Activated B cell treated with CpG ODN at 0.5 μM for 24 hours (primary cell): ENCODE measurements around the gene GABRG3. TPM values are rescaled to one million over a fixed set of nuclear protein-coding genes. Genes with fewer than 3 reads are reported as not detected.

Experiments
- ATAC-seq: fragments of 200-7000 bp; cut with Tn5 transposase; one replicate; pipeline ENCODE4 v1.10.0; 2021; ENCODE audit warnings: low read depth, mild to moderate bottlenecking, moderate library complexity
- CTCF ChIA-PET: fragments of 350-600 bp; sonication (Branson Sonifier 250); formaldehyde crosslinking; loops from one replicate; lab custom pipeline; 2021; ENCODE audit warnings: antibody characterized with exemption; lab: Charles Lee
- POLR2A ChIA-PET: fragments of 350-600 bp; sonication (Branson Sonifier 250); formaldehyde crosslinking; loops from one replicate; lab custom pipeline; 2021; ENCODE audit warnings: antibody characterized with exemption; lab: Charles Lee
- DNase-seq: peaks from one replicate; pipeline ENCODE4 v3.0.0; 2022
- H3K27ac Mint-ChIP-seq: one replicate; pipeline ENCODE4 v1.8.0; 2020; ENCODE audit warnings: mixed read lengths
- H3K27me3 Mint-ChIP-seq: one replicate; pipeline ENCODE4 v1.8.0; 2021; ENCODE audit warnings: mixed read lengths
- H3K36me3 Mint-ChIP-seq: one replicate; pipeline ENCODE4 v1.8.0; 2021; ENCODE audit warnings: low read depth, mixed read lengths
- H3K4me1 Mint-ChIP-seq: one replicate; pipeline ENCODE4 v1.8.0; 2021; ENCODE audit warnings: mixed read lengths
- H3K4me3 Mint-ChIP-seq: one replicate; pipeline ENCODE4 v1.8.0; 2020; ENCODE audit warnings: mild to moderate bottlenecking, mixed read lengths
- H3K9me3 Mint-ChIP-seq: one replicate; pipeline ENCODE4 v1.8.0; 2020; ENCODE audit warnings: mixed read lengths
- CTCF ChIP-seq: fragments of 200-600 bp; IDR thresholded peaks from one replicate; pipeline ENCODE4 v1.8.0; 2022; ENCODE audit warnings: antibody characterized with exemption, mild to moderate bottlenecking
- intact Hi-C: fragments of 100-400 bp; cut with micrococcal nuclease; formaldehyde crosslinking; loops from one replicate; pipeline ENCODE4 v1.15.1; 2024
- total RNA-seq: library from RNA; stranded (reverse); gene quantifications from 2 replicates; pipeline ENCODE4 v1.2.3, GENCODE V29; 2022

Gene GABRG3
- total RNA-seq, 1 donor from 2014 or later = not detected

GRCh38 chr15:27114473-27114872 is 143.5 kb downstream of the GABRG3 start:
- Mint-ChIP-seq H3K27me3 (no peaks in the 10 kb centered on the region), H3K4me1 (no peaks in the 10 kb centered on the region), H3K9me3 (peaks cover 13% of the 10 kb centered on the region), H3K4me3 (no peak overlapping the region), H3K36me3 (no peaks in the 10 kb centered on the region), H3K27ac (no peak overlapping the region)
- intact Hi-C loops = no loop called here
- TF ChIP-seq CTCF = no peak
- CTCF ChIA-PET = no interaction called here
- no peak for DNase-seq
- POLR2A ChIA-PET = no interaction called here
- no peak for ATAC-seq

DNA sequence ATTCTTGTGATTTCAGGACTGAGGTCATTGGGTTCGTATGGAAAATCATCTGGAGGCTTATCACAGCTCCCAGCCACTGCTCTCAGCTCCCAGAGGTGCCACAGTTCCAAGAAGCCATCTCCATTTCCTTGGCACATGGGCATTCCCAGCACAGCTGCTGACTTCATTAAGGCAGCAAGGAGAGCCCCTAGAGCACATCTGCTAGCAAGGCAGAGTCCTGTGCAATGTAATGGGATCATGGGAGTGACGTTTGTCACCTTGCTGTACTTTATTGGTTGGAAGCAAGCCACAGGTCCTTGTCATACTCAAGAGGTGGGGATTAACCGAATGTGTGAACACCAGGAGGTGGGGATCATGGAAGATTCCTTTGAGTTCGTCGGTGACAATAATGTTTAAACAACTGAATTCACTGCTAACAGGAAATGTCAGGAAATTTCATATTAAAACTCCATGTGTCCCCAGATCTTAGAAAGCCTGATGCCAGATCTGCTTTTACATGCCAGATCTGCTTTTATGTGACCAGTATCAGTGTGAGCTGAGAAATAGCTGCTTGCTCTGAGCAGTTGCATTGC is 148.8 kb downstream of the GABRG3 start:
- Mint-ChIP-seq H3K27ac (no peak overlapping the region), H3K27me3 (no peaks in the 10 kb centered on the region), H3K9me3 (peaks cover 16% of the 10 kb centered on the region), H3K4me3 (no peak overlapping the region), H3K36me3 (no peaks in the 10 kb centered on the region), H3K4me1 (no peaks in the 10 kb centered on the region)
- no peak for DNase-seq
- ATAC-seq = no peak
- intact Hi-C loops = no loop called here
- POLR2A ChIA-PET = no interaction called here
- CTCF ChIA-PET = no interaction called here
- TF ChIP-seq CTCF = no peak

GRCh38 chr15:27121672-27122071 is 150.7 kb downstream of the GABRG3 start:
- H3K36me3 Mint-ChIP-seq = no peaks in the 10 kb centered on the region
- peaks cover 20% of the 10 kb centered on the region for H3K9me3 Mint-ChIP-seq
- H3K27me3 Mint-ChIP-seq = no peaks in the 10 kb centered on the region
- ATAC-seq (no peak), DNase-seq (no peak)
- no peak overlapping the region for H3K4me3 Mint-ChIP-seq
- no peaks in the 10 kb centered on the region for H3K4me1 Mint-ChIP-seq
- intact Hi-C loops = no loop called here
- CTCF ChIA-PET = no interaction called here
- no peak overlapping the region for H3K27ac Mint-ChIP-seq
- POLR2A ChIA-PET = no interaction called here
- TF ChIP-seq CTCF = no peak

- Mint-ChIP-seq H3K4me1 (no peaks in the 10 kb centered on the region), H3K36me3 (no peaks in the 10 kb centered on the region), H3K27ac (no peak overlapping the region), H3K9me3 (peaks cover 20% of the 10 kb centered on the region), H3K4me3 (no peak overlapping the region), H3K27me3 (no peaks in the 10 kb centered on the region)
- ATAC-seq = no peak
- POLR2A ChIA-PET = no interaction called here
- intact Hi-C loops = no loop called here
- TF ChIP-seq CTCF = no peak
- CTCF ChIA-PET = no interaction called here
- no peak for DNase-seq
These were observed 152.3 kb downstream of the GABRG3 start for GRCh38 chr15:27123291-27123690.

DNA sequence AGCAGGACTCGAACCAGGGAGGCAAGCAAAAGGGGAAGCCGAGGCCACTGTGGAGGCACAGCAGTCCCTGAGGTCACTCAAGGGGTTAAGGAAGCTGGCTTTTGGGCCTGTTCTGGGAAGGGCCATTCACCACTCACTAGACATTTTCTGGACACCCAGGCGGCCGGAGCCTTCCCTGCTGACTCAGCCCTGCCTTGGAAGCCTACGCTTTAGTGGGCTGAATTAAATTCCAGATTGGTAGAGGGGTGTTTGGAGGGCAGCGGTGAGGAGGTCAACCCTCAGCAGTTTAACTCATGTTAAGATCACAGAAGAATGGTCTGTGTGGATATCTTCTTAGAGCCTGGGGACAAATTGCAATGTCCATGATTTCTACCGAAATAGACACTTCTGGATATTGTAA is 152.8 kb downstream of the GABRG3 start:
- CTCF ChIA-PET = no interaction called here
- intact Hi-C loops = no loop called here
- no peaks in the 10 kb centered on the region for H3K27me3 Mint-ChIP-seq
- peaks cover 20% of the 10 kb centered on the region for H3K9me3 Mint-ChIP-seq
- H3K27ac Mint-ChIP-seq = no peak overlapping the region
- POLR2A ChIA-PET = no interaction called here
- ATAC-seq = no peak
- no peak for DNase-seq
- TF ChIP-seq CTCF = no peak
- no peaks in the 10 kb centered on the region for H3K36me3 Mint-ChIP-seq
- no peaks in the 10 kb centered on the region for H3K4me1 Mint-ChIP-seq
- H3K4me3 Mint-ChIP-seq = no peak overlapping the region
